ENCODE data around the gene LRFN2. TPM values are rescaled to one million over a fixed set of nuclear protein-coding genes. Genes with fewer than 3 reads are reported as not detected.

The LRFN2 gene
- polyA plus RNA-seq, 3 donors from 2014 or later = 0.67 to 1.8 (median 0.87) TPM

GRCh38 chr6:40387127-40387870 lies 199.9 kb downstream of the LRFN2 start:
- DNase-seq = no peak
- Mint-ChIP-seq H3K27me3 (ENCODE audit: low read depth in 3 of 3) (peaks cover 2 to 4% (median 3%) of the 10 kb centered on the region in 3 donors), H3K36me3 (peaks cover 0 to 5% (median 0%) of the 10 kb centered on the region in 3 donors), H3K4me1 (peaks cover 47 to 54% of the 10 kb centered on the region in 2 donors), H3K9me3 (no peaks in the 10 kb centered on the region), H3K27ac (peak overlapping the region in 4 of 6 donors; percentile 1 to 57 (median 22)), H3K4me3 (peak overlapping the region in 2 of 5 donors; percentile 27 to 36)

GRCh38 chr6:40386200-40386599 lies 201.0 kb downstream of the LRFN2 start:
- no peak for DNase-seq
- Mint-ChIP-seq H3K27ac (peak overlapping the region in 1 of 6 donors; percentile 37), H3K9me3 (no peaks in the 10 kb centered on the region), H3K27me3 (ENCODE audit: low read depth in 3 of 3) (peaks cover 2 to 6% (median 4%) of the 10 kb centered on the region in 3 donors), H3K36me3 (peaks cover 0 to 5% (median 0%) of the 10 kb centered on the region in 3 donors), H3K4me1 (peaks cover 43 to 48% of the 10 kb centered on the region in 2 donors), H3K4me3 (peak overlapping the region in 1 of 5 donors; percentile 31)

GRCh38 chr6:40383348-40384115 lies 203.6 kb downstream of the LRFN2 start:
- H3K27ac Mint-ChIP-seq = peak overlapping the region in 2 of 6 donors; percentile 44 to 69
- H3K36me3 Mint-ChIP-seq = peaks cover 0 to 5% (median 0%) of the 10 kb centered on the region in 3 donors
- H3K4me3 Mint-ChIP-seq = no peak overlapping the region
- H3K27me3 Mint-ChIP-seq (ENCODE audit: low read depth in 3 of 3) = peaks cover 0 to 5% (median 4%) of the 10 kb centered on the region in 3 donors
- no peak for DNase-seq
- H3K4me1 Mint-ChIP-seq = peaks cover 21 to 24% of the 10 kb centered on the region in 2 donors
- H3K9me3 Mint-ChIP-seq = no peaks in the 10 kb centered on the region

- DNase-seq = no peak
- Mint-ChIP-seq H3K36me3 (peaks cover 0 to 5% (median 0%) of the 10 kb centered on the region in 3 donors), H3K4me3 (no peak overlapping the region), H3K27ac (no peak overlapping the region), H3K4me1 (peaks cover 16 to 17% of the 10 kb centered on the region in 2 donors), H3K9me3 (no peaks in the 10 kb centered on the region), H3K27me3 (ENCODE audit: low read depth in 3 of 3) (peaks cover 0 to 5% (median 4%) of the 10 kb centered on the region in 3 donors)
Observed at GRCh38 chr6:40380271-40380670, 206.9 kb downstream of the LRFN2 start.

GRCh38 chr6:40379811-40380210 lies 207.4 kb downstream of the LRFN2 start:
- Mint-ChIP-seq H3K27me3 (ENCODE audit: low read depth in 3 of 3) (peaks cover 0 to 5% (median 4%) of the 10 kb centered on the region in 3 donors), H3K4me3 (no peak overlapping the region), H3K27ac (no peak overlapping the region), H3K36me3 (peaks cover 0 to 5% (median 0%) of the 10 kb centered on the region in 3 donors), H3K4me1 (peaks cover 20 to 21% of the 10 kb centered on the region in 2 donors), H3K9me3 (no peaks in the 10 kb centered on the region)
- no peak for DNase-seq

- no peaks in the 10 kb centered on the region for H3K9me3 Mint-ChIP-seq
- H3K27me3 Mint-ChIP-seq (ENCODE audit: low read depth in 3 of 3) = peaks cover 0 to 5% (median 2%) of the 10 kb centered on the region in 3 donors
- H3K36me3 Mint-ChIP-seq = peaks cover 0 to 5% (median 0%) of the 10 kb centered on the region in 3 donors
- no peak for DNase-seq
- H3K27ac Mint-ChIP-seq = no peak overlapping the region
- peaks cover 22 to 23% of the 10 kb centered on the region in 2 donors for H3K4me1 Mint-ChIP-seq
- H3K4me3 Mint-ChIP-seq = no peak overlapping the region
Observed at GRCh38 chr6:40378725-40379074, 208.5 kb downstream of the LRFN2 start.

- no peak overlapping the region for H3K27ac Mint-ChIP-seq
- H3K4me1 Mint-ChIP-seq = peaks cover 22 to 23% of the 10 kb centered on the region in 2 donors
- H3K27me3 Mint-ChIP-seq (ENCODE audit: low read depth in 3 of 3) = peaks cover 0 to 5% (median 2%) of the 10 kb centered on the region in 3 donors
- DNase-seq = no peak
- H3K9me3 Mint-ChIP-seq = no peaks in the 10 kb centered on the region
- H3K36me3 Mint-ChIP-seq = peaks cover 0 to 5% (median 0%) of the 10 kb centered on the region in 3 donors
- no peak overlapping the region for H3K4me3 Mint-ChIP-seq
Observed at GRCh38 chr6:40378071-40378724, 209.0 kb downstream of the LRFN2 start.

GRCh38 chr6:40377173-40377806 lies 209.9 kb downstream of the LRFN2 start:
- Mint-ChIP-seq H3K9me3 (peaks cover 0 to under 1% (median 0%) of the 10 kb centered on the region in 6 donors), H3K4me3 (no peak overlapping the region), H3K27ac (no peak overlapping the region), H3K27me3 (ENCODE audit: low read depth in 3 of 3) (peaks cover 0 to 7% (median under 1%) of the 10 kb centered on the region in 3 donors), H3K4me1 (peaks cover 23 to 24% of the 10 kb centered on the region in 2 donors), H3K36me3 (peaks cover 0 to 5% (median 0%) of the 10 kb centered on the region in 3 donors)
- no peak for DNase-seq

GRCh38 chr6:40376113-40376650 lies 211.0 kb downstream of the LRFN2 start:
- peak overlapping the region; percentile 63 to 87 (median 74) for H3K27ac Mint-ChIP-seq

GRCh38 chr6:40373267-40373666 lies 213.9 kb downstream of the LRFN2 start:
- H3K27ac Mint-ChIP-seq = no peak overlapping the region
- peaks cover 59 to 63% of the 10 kb centered on the region in 2 donors for H3K4me1 Mint-ChIP-seq
- peaks cover 0 to 13% (median 7%) of the 10 kb centered on the region in 6 donors for H3K9me3 Mint-ChIP-seq

More at GRCh38 chr6:40376113-40376650, 211.0 kb downstream of the LRFN2 start:
- Mint-ChIP-seq H3K27me3 (ENCODE audit: low read depth in 3 of 3) (peaks cover 0 to 5% (median 0%) of the 10 kb centered on the region in 3 donors), H3K4me3 (peak overlapping the region in 1 of 5 donors; percentile 10), H3K9me3 (peaks cover 0 to 10% (median 6%) of the 10 kb centered on the region in 6 donors), H3K36me3 (peaks cover 0 to 9% (median 0%) of the 10 kb centered on the region in 3 donors), H3K4me1 (peaks cover 34 to 35% of the 10 kb centered on the region in 2 donors)
- no peak for DNase-seq

GRCh38 chr6:40371621-40372020 lies 215.5 kb downstream of the LRFN2 start:
- Mint-ChIP-seq H3K4me3 (peak overlapping the region; percentile 13 to 79 (median 59)), H3K27me3 (ENCODE audit: low read depth in 3 of 3) (peaks cover 0 to 3% (median 0%) of the 10 kb centered on the region in 3 donors), H3K36me3 (peaks cover 0 to 7% (median 2%) of the 10 kb centered on the region in 3 donors), H3K9me3 (peaks cover 0 to 20% (median 8%) of the 10 kb centered on the region in 6 donors), H3K27ac (peak overlapping the region; percentile 64 to 92 (median 88)), H3K4me1 (peaks cover 59 to 68% of the 10 kb centered on the region in 2 donors)
- peak in 1 of 3 donors; percentile 20 for DNase-seq

More at GRCh38 chr6:40373267-40373666, 213.9 kb downstream of the LRFN2 start:
- no peak for DNase-seq
- Mint-ChIP-seq H3K36me3 (peaks cover 0 to 4% (median 2%) of the 10 kb centered on the region in 3 donors), H3K27me3 (ENCODE audit: low read depth in 3 of 3) (peaks cover 0 to 3% (median 0%) of the 10 kb centered on the region in 3 donors), H3K4me3 (no peak overlapping the region)

GRCh38 chr6:40371095-40371494 lies 216.1 kb downstream of the LRFN2 start:
- Mint-ChIP-seq H3K27me3 (ENCODE audit: low read depth in 3 of 3) (peaks cover 0 to 3% (median 0%) of the 10 kb centered on the region in 3 donors), H3K9me3 (peaks cover 3 to 23% (median 14%) of the 10 kb centered on the region in 6 donors), H3K27ac (peak overlapping the region; percentile 64 to 92 (median 88)), H3K4me1 (peaks cover 54 to 62% of the 10 kb centered on the region in 2 donors), H3K36me3 (peaks cover 0 to 7% (median 2%) of the 10 kb centered on the region in 3 donors), H3K4me3 (peak overlapping the region in 3 of 5 donors; percentile 42 to 83 (median 79))
- DNase-seq = no peak

Measured in immature natural killer cell (primary cell).